ENCODE results near the gene SNN.
A peak's percentile ranks its signal among the peaks of the same experiment; 100 is the strongest.

Gene SNN

GRCh38 chr16:11635679-11636171, 32.5 kb upstream of the SNN start:
- no peak for DNase-seq

- no peak for DNase-seq
Measured at GRCh38 chr16:11636172-11636721, 32.0 kb upstream of the SNN start.

- DNase-seq: no peak
Measured at GRCh38 chr16:11637320-11637719, 30.9 kb upstream of the SNN start.

GRCh38 chr16:11638140-11638539, 30.1 kb upstream of the SNN start:
- DNase-seq: no peak

GRCh38 chr16:11639008-11639562, 29.2 kb upstream of the SNN start:
- DNase-seq: no peak

- peak; percentile 83 for DNase-seq
Measured at GRCh38 chr16:11639925-11640899, 28.0 kb upstream of the SNN start.

GRCh38 chr16:11640987-11641817, 27.1 kb upstream of the SNN start:
- DNase-seq: peak; percentile 24

GRCh38 chr16:11642765-11643116, 25.5 kb upstream of the SNN start:
- no peak for DNase-seq

- no peak for DNase-seq
Measured at GRCh38 chr16:11649276-11649675, 19.0 kb upstream of the SNN start.

GRCh38 chr16:11650641-11651591, 17.3 kb upstream of the SNN start:
- no peak for DNase-seq

GRCh38 chr16:11651796-11652195, 16.5 kb upstream of the SNN start:
- no peak for DNase-seq

- DNase-seq: no peak
Measured at GRCh38 chr16:11655655-11656054, 12.6 kb upstream of the SNN start.

- DNase-seq: no peak
Measured at GRCh38 chr16:11657556-11657955, 10.7 kb upstream of the SNN start.

- no peak for DNase-seq
Measured at GRCh38 chr16:11658896-11659708, 9.2 kb upstream of the SNN start.

- DNase-seq: no peak
Measured at GRCh38 chr16:11660565-11660964, 7.7 kb upstream of the SNN start.

- no peak for DNase-seq
Measured at GRCh38 chr16:11662582-11662981, 5.7 kb upstream of the SNN start.

- DNase-seq: no peak
Measured at GRCh38 chr16:11665071-11665491, 3.2 kb upstream of the SNN start.

- no peak for DNase-seq
Measured at GRCh38 chr16:11666103-11667055, 1.9 kb upstream of the SNN start.

GRCh38 chr16:11667221-11667823, 933 bp upstream of the SNN start:
- DNase-seq: no peak

Measured in T1000 (cell line).